ENCODE results near the gene SRSF11. TPM values are rescaled to one million over a fixed set of nuclear protein-coding genes. Genes with fewer than 3 reads are reported as not detected.
A peak's percentile ranks its signal among the peaks of the same experiment; 100 is the strongest.

The SRSF11 gene
- total RNA-seq, 2 donors from 2014 or later: 227 to 232 TPM

DNA sequence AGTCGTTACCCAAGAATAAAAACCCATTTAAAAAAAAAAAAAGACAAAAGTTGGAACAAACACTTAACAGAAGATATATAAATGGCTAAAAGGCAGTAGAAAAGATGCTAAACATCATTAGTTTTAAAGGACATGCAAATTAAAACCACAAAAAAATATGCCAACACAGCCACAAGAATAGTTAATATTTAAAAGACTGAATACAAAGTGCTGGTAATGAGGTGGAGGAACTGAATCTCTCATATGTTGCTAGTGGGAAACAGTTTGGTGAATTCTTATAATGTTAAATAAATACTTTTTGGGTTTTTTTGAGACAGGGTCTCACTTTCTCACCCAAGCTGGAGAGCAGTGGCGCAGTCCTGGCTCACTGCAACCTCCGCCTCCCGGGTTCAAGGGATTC is 25.8 kb upstream of the SRSF11 start:
- H3K4me3 Mint-ChIP-seq: no peak overlapping the region
- 88 to 94% methylated on average over 1 to 4 of the region's 4 CpGs for WGBS, 2 experiments (ENCODE audit: insufficient coverage in 1 of 2, insufficient read length in 1 of 2)
- Histone ChIP-seq H3K9ac (ENCODE audit: extremely low read depth, low read length, poor library complexity, severe bottlenecking) (no peak overlapping the region), H3K27me3 (ENCODE audit: control insufficient read depth, insufficient read depth, low read length, poor library complexity, severe bottlenecking) (no peaks in the 10 kb centered on the region), H3K4me1 (ENCODE audit: control insufficient read depth, insufficient read depth, low read length) (no peaks in the 10 kb centered on the region), H3K9me3 (ENCODE audit: control insufficient read depth, low read length) (peaks cover 5% of the 10 kb centered on the region), H3K27ac (ENCODE audit: low read depth, low read length) (no peak overlapping the region), H3K36me3 (ENCODE audit: control insufficient read depth, insufficient read depth, low read length) (no peaks in the 10 kb centered on the region), H3K4me3 (ENCODE audit: low read length) (no peak overlapping the region)
- no peaks in the 10 kb centered on the region for H3K36me3 Mint-ChIP-seq (ENCODE audit: low read depth)
- no peak overlapping the region for H3K27ac Mint-ChIP-seq
- H3K27me3 Mint-ChIP-seq (ENCODE audit: insufficient read depth): no peaks in the 10 kb centered on the region
- no peaks in the 10 kb centered on the region for H3K9me3 Mint-ChIP-seq
- DNase-seq: no peak
- H3K4me1 Mint-ChIP-seq: no peaks in the 10 kb centered on the region
- TF ChIP-seq CTCF (conservative IDR thresholded peaks at IDR 0.05): no peak

GRCh38 chr1:70196333-70196732 is 24.8 kb upstream of the SRSF11 start:
- Mint-ChIP-seq H3K27ac (peak overlapping the region; percentile 24), H3K4me1 (no peaks in the 10 kb centered on the region), H3K4me3 (no peak overlapping the region), H3K9me3 (no peaks in the 10 kb centered on the region), H3K27me3 (ENCODE audit: insufficient read depth) (no peaks in the 10 kb centered on the region), H3K36me3 (ENCODE audit: low read depth) (no peaks in the 10 kb centered on the region)
- H3K4me1 ChIP-seq (ENCODE audit: control insufficient read depth, insufficient read depth, low read length): no peaks in the 10 kb centered on the region
- no peaks in the 10 kb centered on the region for H3K27me3 ChIP-seq (ENCODE audit: control insufficient read depth, insufficient read depth, low read length, poor library complexity, severe bottlenecking)
- peaks cover 5% of the 10 kb centered on the region for H3K9me3 ChIP-seq (ENCODE audit: control insufficient read depth, low read length)
- no peak for TF ChIP-seq CTCF (conservative IDR thresholded peaks at IDR 0.05)
- no peak overlapping the region for H3K27ac ChIP-seq (ENCODE audit: low read depth, low read length)
- H3K36me3 ChIP-seq (ENCODE audit: control insufficient read depth, insufficient read depth, low read length): no peaks in the 10 kb centered on the region
- 92 to 100% methylated on average over 1 to 2 of the region's 3 CpGs for WGBS, 2 experiments (ENCODE audit: insufficient coverage in 1 of 2, insufficient read length in 1 of 2)
- no peak for DNase-seq
- H3K4me3 ChIP-seq (ENCODE audit: low read length): no peak overlapping the region
- H3K9ac ChIP-seq (ENCODE audit: extremely low read depth, low read length, poor library complexity, severe bottlenecking): no peak overlapping the region

- no peaks in the 10 kb centered on the region for H3K27me3 ChIP-seq (ENCODE audit: control insufficient read depth, insufficient read depth, low read length, poor library complexity, severe bottlenecking)
- 95 to 96% methylated on average over 3 of the region's 4 CpGs for WGBS, 2 experiments (ENCODE audit: insufficient coverage in 1 of 2, insufficient read length in 1 of 2)
- Mint-ChIP-seq H3K4me3 (no peak overlapping the region), H3K9me3 (no peaks in the 10 kb centered on the region), H3K27me3 (ENCODE audit: insufficient read depth) (no peaks in the 10 kb centered on the region), H3K27ac (no peak overlapping the region), H3K4me1 (peaks cover 9% of the 10 kb centered on the region), H3K36me3 (ENCODE audit: low read depth) (no peaks in the 10 kb centered on the region)
- no peaks in the 10 kb centered on the region for H3K4me1 ChIP-seq (ENCODE audit: control insufficient read depth, insufficient read depth, low read length)
- no peak for TF ChIP-seq CTCF (conservative IDR thresholded peaks at IDR 0.05)
- H3K27ac ChIP-seq (ENCODE audit: low read depth, low read length): no peak overlapping the region
- H3K9ac ChIP-seq (ENCODE audit: extremely low read depth, low read length, poor library complexity, severe bottlenecking): no peak overlapping the region
- no peaks in the 10 kb centered on the region for H3K36me3 ChIP-seq (ENCODE audit: control insufficient read depth, insufficient read depth, low read length)
- DNase-seq: no peak
- H3K4me3 ChIP-seq (ENCODE audit: low read length): no peak overlapping the region
- no peaks in the 10 kb centered on the region for H3K9me3 ChIP-seq (ENCODE audit: control insufficient read depth, low read length)
Measured at GRCh38 chr1:70200065-70200464, 21.1 kb upstream of the SRSF11 start.
